IMR-90 (cell line): ENCODE measurements around the gene SLC30A7. TPM values are rescaled to one million over a fixed set of nuclear protein-coding genes. Genes with fewer than 3 reads are reported as not detected.

Source experiments
- ATAC-seq: fragments of 200-7000 bp; cut with Tn5 transposase; 2 replicates; pipeline ENCODE4 v1.9.1; 2020; ENCODE audit warnings: low read depth, mild to moderate bottlenecking, moderate library complexity
- BruUV-seq: library from RNA; stranded (reverse); fragments of 400-500 nt; replicated peaks from 2 replicates; lab custom pipeline; 2021; lab: Mats Ljungman, UMichigan
- CTCF ChIA-PET: fragments of 300-600 bp; formaldehyde crosslinking; extraction: SDS; loops from one replicate; lab custom pipeline; 2021; ENCODE audit warnings: antibody characterized with exemption; lab: Yijun Ruan, JAX
- POLR2A ChIA-PET: fragments of 300-600 bp; sonication (Branson Sonifier 250); formaldehyde crosslinking; loops from one replicate; lab custom pipeline; 2022; ENCODE audit warnings: antibody characterized with exemption; ENCODE audit not compliant: unreplicated experiment; lab: Charles Lee
- DNase-seq: peaks from one replicate; pipeline ENCODE4 v3.0.0; 2013
- H2AFZ ChIP-seq: replicated peaks from 2 replicates; pipeline ENCODE3; 2013; ENCODE audit warnings: low read length, mild to moderate bottlenecking; ENCODE audit not compliant: poor library complexity
- H2AK5ac ChIP-seq: 2 replicates; pipeline ENCODE4 v1.6.1; 2013; ENCODE audit warnings: low read depth, low read length, inconsistent platforms
- H2AK9ac ChIP-seq: replicated peaks from 2 replicates; pipeline ENCODE3; 2013; ENCODE audit warnings: mild to moderate bottlenecking, low read depth, low read length, moderate library complexity; ENCODE audit not compliant: poor library complexity
- H2BK120ac ChIP-seq: 2 replicates; pipeline ENCODE4 v1.6.1; 2013; ENCODE audit warnings: low read depth, low read length, inconsistent platforms
- H2BK15ac ChIP-seq: 3 replicates; pipeline ENCODE4 v1.6.1; 2013; ENCODE audit warnings: low read depth, low read length, inconsistent platforms
- H2BK20ac ChIP-seq: 2 replicates; pipeline ENCODE4 v1.6.1; 2013; ENCODE audit warnings: low read depth, mild to moderate bottlenecking, inconsistent platforms, low read length, moderate library complexity
- H2BK5ac ChIP-seq: 2 replicates; pipeline ENCODE4 v1.6.1; 2013; ENCODE audit warnings: mild to moderate bottlenecking, low read depth, low read length, inconsistent platforms; ENCODE audit not compliant: poor library complexity, severe bottlenecking
- H3K14ac ChIP-seq: replicated peaks from 2 replicates; pipeline ENCODE4 v1.6.1; 2013; ENCODE audit warnings: low read depth, low read length, inconsistent platforms
- H3K18ac ChIP-seq: 2 replicates; pipeline ENCODE4 v1.6.1; 2013; ENCODE audit warnings: low read depth, low read length, control low read depth
- H3K23ac ChIP-seq: 2 replicates; pipeline ENCODE4 v1.6.1; 2013; ENCODE audit warnings: low read depth, low read length, inconsistent platforms
- H3K27ac ChIP-seq: 2 replicates; pipeline ENCODE4 v1.5.1; 2013; ENCODE audit warnings: mild to moderate bottlenecking, control low read depth, low read length; ENCODE audit not compliant: insufficient read depth
- H3K27me3 ChIP-seq: 2 replicates; pipeline ENCODE4 v1.6.1; 2013; ENCODE audit warnings: low read length; ENCODE audit not compliant: control insufficient read depth, insufficient read depth
- H3K36me3 ChIP-seq: 2 replicates; pipeline ENCODE4 v1.6.1; 2013; ENCODE audit warnings: low read length, mixed read lengths; ENCODE audit not compliant: control insufficient read depth, insufficient read depth
- H3K4ac ChIP-seq: 2 replicates; pipeline ENCODE4 v1.6.1; 2013; ENCODE audit warnings: low read depth, low read length, inconsistent platforms
- H3K4me1 ChIP-seq: 2 replicates; pipeline ENCODE4 v1.6.1; 2013; ENCODE audit warnings: low read length, mixed read lengths; ENCODE audit not compliant: control insufficient read depth, insufficient read depth
- H3K4me2 ChIP-seq: 2 replicates; pipeline ENCODE4 v1.6.1; 2013; ENCODE audit warnings: low read depth, mild to moderate bottlenecking, control low read depth, low read length, moderate library complexity
- H3K4me3 ChIP-seq: 2 replicates; pipeline ENCODE4 v1.5.1; 2013; ENCODE audit warnings: low read depth, mild to moderate bottlenecking, control low read depth, low read length, moderate library complexity; ENCODE audit not compliant: insufficient read depth
- H3K56ac ChIP-seq: 2 replicates; pipeline ENCODE4 v1.6.1; 2013; ENCODE audit warnings: low read length, inconsistent platforms; ENCODE audit not compliant: insufficient read depth; ENCODE audit errors: extremely low read depth
- H3K79me1 ChIP-seq, 2 experiments: 2 replicates each; pipeline ENCODE4 v1.6.1; 2013; ENCODE audit warnings: low read length in 2 of 2, inconsistent platforms in 1 of 2, low read depth in 1 of 2
- H3K9ac ChIP-seq: 2 replicates; pipeline ENCODE4 v1.6.1; 2013; ENCODE audit warnings: low read depth, low read length, control low read depth
- H3K9me1 ChIP-seq: 2 replicates; pipeline ENCODE4 v1.6.1; 2013; ENCODE audit warnings: low read length, inconsistent platforms; ENCODE audit not compliant: insufficient read depth
- H3K9me3 ChIP-seq: 2 replicates; pipeline ENCODE4 v1.6.1; 2013; ENCODE audit warnings: low read length; ENCODE audit not compliant: control insufficient read depth, insufficient read depth
- H4K20me1 ChIP-seq: 2 replicates; pipeline ENCODE4 v1.6.1; 2013; ENCODE audit warnings: low read length, inconsistent platforms; ENCODE audit not compliant: insufficient read depth
- H4K5ac ChIP-seq: 2 replicates; pipeline ENCODE4 v1.6.1; 2013; ENCODE audit warnings: mild to moderate bottlenecking, low read depth, low read length, control low read depth
- H4K8ac ChIP-seq, 2 experiments: 2 replicates each; pipeline ENCODE4 v1.6.1; 2013; ENCODE audit warnings: low read depth in 2 of 2, low read length in 2 of 2, control low read depth in 1 of 2, inconsistent platforms in 1 of 2
- H4K91ac ChIP-seq: 2 replicates; pipeline ENCODE4 v1.6.1; 2013; ENCODE audit warnings: low read depth, low read length, inconsistent platforms; ENCODE audit not compliant: insufficient read depth
- BHLHE40 ChIP-seq: fragments of 150-350 bp; IDR thresholded peaks from 2 replicates; pipeline ENCODE4 v1.6.1; 2016; ENCODE audit warnings: mild to moderate bottlenecking, low read depth, low read length
- CEBPB ChIP-seq: IDR thresholded peaks from 2 replicates; pipeline ENCODE4 v1.6.1; 2012; ENCODE audit warnings: low read depth, low read length, improper control_type of control experiment
- MXI1 ChIP-seq: IDR thresholded peaks from 2 replicates; pipeline ENCODE4 v1.6.1; 2012; ENCODE audit warnings: low read depth, mild to moderate bottlenecking, low read length, moderate library complexity, borderline replicate concordance
- RFX5 ChIP-seq: IDR thresholded peaks from 2 replicates; pipeline ENCODE4 v1.8.0; 2012; ENCODE audit warnings: low read depth, mild to moderate bottlenecking, low read length, moderate library complexity
- SMC3 ChIP-seq: fragments of 150-350 bp; IDR thresholded peaks from 2 replicates; pipeline ENCODE4 v1.6.1; 2016; ENCODE audit warnings: low read depth, mild to moderate bottlenecking, antibody characterized with exemption, low read length, moderate library complexity
- WGBS, 2 experiments: methylation state at CpG; one replicate each; pipeline versions ENCODE4 v1.1.5 to v1.1.7; 2013; ENCODE audit warnings: missing lambda C conversion rate in 2 of 2; ENCODE audit not compliant: insufficient read length in 1 of 2; ENCODE audit errors: extremely low coverage in 2 of 2; 5-methylcytosine and 5-hydroxymethylcytosine counted together
- dilution Hi-C: fragments of 300-500 bp; cut with HindIII; formaldehyde crosslinking; loops from one replicate; pipeline ENCODE4 v1.14.3; 2018; ENCODE audit warnings: low sequenced_read_pairs; ENCODE audit not compliant: unreplicated experiment
- in situ Hi-C: fragments of 300-500 bp; cut with MboI; formaldehyde crosslinking; loops from 3 replicates; pipeline ENCODE4 v1.14.3; 2019; ENCODE audit warnings: low sequenced_read_pairs, inconsistent platforms, mixed read lengths
- intact Hi-C: fragments of 100-400 bp; cut with micrococcal nuclease; formaldehyde crosslinking; loops from 2 replicates; pipeline ENCODE4 v1.10.0; 2022
- polyA plus RNA-seq, 3 experiments: library from polyadenylated mRNA; depleted of rRNA; stranded (reverse); fragments of >200 nt; gene quantifications; 2 replicates each; pipeline ENCODE4 v1.2.3, GENCODE V29; 2012; ENCODE audit warnings: low replicate concordance in 1 of 3
- total RNA-seq: library from RNA; depleted of rRNA; stranded (reverse); fragments of >200 nt; gene quantifications from 2 replicates; pipeline ENCODE4 v1.2.3, GENCODE V29; 2012

Gene SLC30A7
- total and polyA plus RNA-seq, 2 of the 4 experiments (the other 2 are of a cell fraction), result 8.4 to 60.2 TPM

- no peak overlapping the region for H2AFZ ChIP-seq
- H3K79me1 ChIP-seq, result peaks cover 17 to 26% of the 10 kb centered on the region in 2 experiments
- ChIA-PET POLR2A (no interaction called here), CTCF (no interaction called here)
- no peak overlapping the region for H3K23ac ChIP-seq
- no peaks in the 10 kb centered on the region for H3K9me3 ChIP-seq
- intact Hi-C loops (no loop called here), dilution Hi-C loops (no loop called here), in situ Hi-C loops (no loop called here)
- no peak overlapping the region for H2BK20ac ChIP-seq
- BruUV-seq, result no TSS peak
- H4K8ac ChIP-seq, result no peak overlapping the region
- no peaks in the 10 kb centered on the region for H3K4me1 ChIP-seq
- H3K18ac ChIP-seq, result no peak overlapping the region
- H2BK120ac ChIP-seq, result no peak overlapping the region
- no peak overlapping the region for H3K14ac ChIP-seq
- H4K91ac ChIP-seq, result no peak overlapping the region
- H3K56ac ChIP-seq, result no peak overlapping the region
- no peak for DNase-seq
- H3K4me3 ChIP-seq, result no peak overlapping the region
- no peak overlapping the region for H4K5ac ChIP-seq
- no peaks in the 10 kb centered on the region for H3K9me1 ChIP-seq
- ATAC-seq, result no peak
- no peaks in the 10 kb centered on the region for H3K27me3 ChIP-seq
- TF ChIP-seq SMC3 (no peak), MXI1 (no peak), RFX5 (no peak), CEBPB (no peak), BHLHE40 (no peak)
- H3K4me2 ChIP-seq, result no peak overlapping the region
- no peak overlapping the region for H2AK5ac ChIP-seq
- no peak overlapping the region for H3K27ac ChIP-seq
- H2AK9ac ChIP-seq, result no peak overlapping the region
- WGBS, 2 experiments, result no CpG with 5 or more reads among the region's 1 CpG
- H2BK15ac ChIP-seq, result no peak overlapping the region
- no peak overlapping the region for H3K9ac ChIP-seq
- H3K36me3 ChIP-seq, result peaks cover 12% of the 10 kb centered on the region
- 0 out of 2 replicates have a peak, but pooled peaks cover 3% of the 10 kb centered on the region for H4K20me1 ChIP-seq
- H3K4ac ChIP-seq, result no peak overlapping the region
- no peak overlapping the region for H2BK5ac ChIP-seq
Measured at GRCh38 chr1:100902365-100902764, 6.5 kb downstream of the SLC30A7 start.
